ENCODE data around the gene TTC7B.

TTC7B gene

GRCh38 chr14:90522571-90523191, 293.5 kb downstream of the TTC7B start:
- H3K9me3 ChIP-seq (ENCODE audit: control insufficient read depth, low read length) = no peaks in the 10 kb centered on the region
- no peak overlapping the region for H3K4me3 ChIP-seq (ENCODE audit: insufficient read depth, low read depth, low read length)
- H3K36me3 ChIP-seq (ENCODE audit: control insufficient read depth, insufficient read depth, low read length) = no peaks in the 10 kb centered on the region
- 77 to 78% methylated on average over 21 of the region's 21 CpGs for WGBS, 2 experiments
- no peaks in the 10 kb centered on the region for H3K27me3 ChIP-seq (ENCODE audit: control insufficient read depth, insufficient read depth, low read length, poor library complexity, severe bottlenecking)
- H3K4me1 ChIP-seq (ENCODE audit: control insufficient read depth, insufficient read depth, low read length) = peaks cover 8% of the 10 kb centered on the region
- no peak overlapping the region for H3K27ac ChIP-seq (ENCODE audit: insufficient read depth, low read depth, low read length, poor library complexity, severe bottlenecking)

DNA sequence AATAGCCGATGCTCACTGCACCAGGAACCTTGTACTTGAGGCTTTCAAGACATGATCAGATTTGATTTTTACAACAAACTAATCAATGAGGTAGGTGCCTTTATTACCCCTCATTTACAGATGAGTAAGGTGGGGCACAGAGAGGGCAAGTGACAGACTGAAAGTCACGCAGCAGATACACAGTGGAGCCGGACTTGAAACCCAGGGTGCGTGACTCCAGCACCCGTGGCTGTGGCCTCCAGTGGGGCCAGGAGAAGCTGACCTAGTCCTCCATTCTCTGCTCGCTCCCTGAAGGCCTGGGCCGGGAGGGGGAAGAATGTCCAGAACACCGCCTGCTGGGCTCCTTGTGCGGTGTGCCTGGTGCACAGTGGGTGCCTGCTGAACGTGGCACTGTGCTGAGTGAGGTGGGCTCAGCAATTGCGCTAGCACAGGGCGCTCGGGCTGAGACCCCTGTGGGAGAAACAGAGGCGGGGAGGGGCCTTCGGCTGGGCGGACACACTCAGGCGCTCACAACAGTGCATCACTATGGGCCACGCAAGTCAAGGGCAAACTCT, 294.2 kb downstream of the TTC7B start:
- H3K27ac ChIP-seq (ENCODE audit: insufficient read depth, low read depth, low read length, poor library complexity, severe bottlenecking) = no peak overlapping the region
- peaks cover 10% of the 10 kb centered on the region for H3K4me1 ChIP-seq (ENCODE audit: control insufficient read depth, insufficient read depth, low read length)
- no peaks in the 10 kb centered on the region for H3K9me3 ChIP-seq (ENCODE audit: control insufficient read depth, low read length)
- WGBS, 2 experiments = 95% methylated on average over 18 of the region's 18 CpGs
- H3K27me3 ChIP-seq (ENCODE audit: control insufficient read depth, insufficient read depth, low read length, poor library complexity, severe bottlenecking) = no peaks in the 10 kb centered on the region
- H3K36me3 ChIP-seq (ENCODE audit: control insufficient read depth, insufficient read depth, low read length) = no peaks in the 10 kb centered on the region
- H3K4me3 ChIP-seq (ENCODE audit: insufficient read depth, low read depth, low read length) = no peak overlapping the region

GRCh38 chr14:90521084-90521929, 294.9 kb downstream of the TTC7B start:
- 89 to 90% methylated on average over 16 of the region's 16 CpGs for WGBS, 2 experiments

DNA sequence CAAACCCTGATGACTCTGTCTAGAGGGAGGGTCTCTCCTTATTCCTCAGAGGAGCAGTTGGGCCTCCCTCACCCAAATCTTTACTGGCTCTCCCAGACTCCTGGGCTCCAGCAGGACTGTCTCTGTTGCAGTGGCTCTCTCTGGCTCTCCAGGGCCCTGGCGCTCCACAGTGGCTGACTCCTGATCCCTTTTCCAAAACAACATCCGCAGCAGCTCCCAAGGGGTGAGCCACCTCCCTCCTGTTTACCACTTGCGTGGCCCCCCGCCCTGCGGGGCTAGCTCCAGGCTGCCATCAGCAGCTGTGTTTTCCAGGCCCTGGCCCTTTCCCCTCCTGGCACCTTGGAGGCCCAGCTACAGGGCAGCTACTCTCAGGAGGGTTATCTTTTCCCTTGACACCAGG, 295.9 kb downstream of the TTC7B start:
- Histone ChIP-seq H3K36me3 (ENCODE audit: control insufficient read depth, insufficient read depth, low read length) (no peaks in the 10 kb centered on the region), H3K4me3 (ENCODE audit: insufficient read depth, low read depth, low read length) (no peak overlapping the region), H3K27me3 (ENCODE audit: control insufficient read depth, insufficient read depth, low read length, poor library complexity, severe bottlenecking) (no peaks in the 10 kb centered on the region), H3K4me1 (ENCODE audit: control insufficient read depth, insufficient read depth, low read length) (peaks cover 15% of the 10 kb centered on the region), H3K27ac (ENCODE audit: insufficient read depth, low read depth, low read length, poor library complexity, severe bottlenecking) (no peak overlapping the region), H3K9me3 (ENCODE audit: control insufficient read depth, low read length) (no peaks in the 10 kb centered on the region)
- 96 to 97% methylated on average over 5 of the region's 5 CpGs for WGBS, 2 experiments

More at GRCh38 chr14:90521084-90521929, 294.9 kb downstream of the TTC7B start:
- no peaks in the 10 kb centered on the region for H3K36me3 ChIP-seq (ENCODE audit: control insufficient read depth, insufficient read depth, low read length)
- H3K9me3 ChIP-seq (ENCODE audit: control insufficient read depth, low read length) = no peaks in the 10 kb centered on the region
- H3K27me3 ChIP-seq (ENCODE audit: control insufficient read depth, insufficient read depth, low read length, poor library complexity, severe bottlenecking) = no peaks in the 10 kb centered on the region
- no peak overlapping the region for H3K4me3 ChIP-seq (ENCODE audit: insufficient read depth, low read depth, low read length)
- peaks cover 15% of the 10 kb centered on the region for H3K4me1 ChIP-seq (ENCODE audit: control insufficient read depth, insufficient read depth, low read length)
- no peak overlapping the region for H3K27ac ChIP-seq (ENCODE audit: insufficient read depth, low read depth, low read length, poor library complexity, severe bottlenecking)

DNA sequence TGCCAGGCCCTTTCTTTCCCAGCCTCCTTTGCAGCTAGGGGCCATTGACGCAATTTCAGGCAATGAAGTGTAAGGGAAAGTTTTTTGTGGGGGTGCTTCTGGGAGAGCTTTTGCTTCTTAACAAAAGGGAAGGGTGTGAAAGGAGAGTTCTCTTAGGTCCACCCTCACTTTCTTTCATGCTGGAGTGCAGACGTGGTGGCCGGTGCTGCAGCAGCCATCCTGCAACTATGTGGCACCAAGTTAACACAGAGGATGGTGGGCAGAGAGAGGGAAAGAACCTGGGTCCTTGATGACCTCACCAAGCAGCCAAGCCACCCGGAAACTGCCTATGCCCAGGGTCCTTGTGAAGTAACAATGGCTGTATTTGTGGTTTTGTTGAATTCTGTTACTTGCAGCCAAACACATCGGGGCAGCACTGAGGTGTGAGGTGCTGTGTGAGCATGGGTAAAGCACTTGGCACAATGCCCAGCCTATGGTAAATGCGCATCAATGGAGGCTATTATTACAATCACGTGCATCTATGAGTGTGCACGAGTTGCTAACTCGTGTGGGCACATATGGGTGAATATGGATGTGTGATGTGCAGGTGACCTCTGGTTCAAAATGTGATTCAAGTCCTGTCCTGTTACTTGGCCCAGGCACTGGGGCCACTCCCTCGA, 296.8 kb downstream of the TTC7B start:
- Histone ChIP-seq H3K27me3 (ENCODE audit: control insufficient read depth, insufficient read depth, low read length, poor library complexity, severe bottlenecking) (no peaks in the 10 kb centered on the region), H3K4me3 (ENCODE audit: insufficient read depth, low read depth, low read length) (no peak overlapping the region), H3K27ac (ENCODE audit: insufficient read depth, low read depth, low read length, poor library complexity, severe bottlenecking) (no peak overlapping the region), H3K4me1 (ENCODE audit: control insufficient read depth, insufficient read depth, low read length) (peaks cover 15% of the 10 kb centered on the region), H3K9me3 (ENCODE audit: control insufficient read depth, low read length) (no peaks in the 10 kb centered on the region), H3K36me3 (ENCODE audit: control insufficient read depth, insufficient read depth, low read length) (no peaks in the 10 kb centered on the region)
- WGBS, 2 experiments = 93 to 96% methylated on average over 10 of the region's 10 CpGs

- 72% methylated on average over 5 of the region's 5 CpGs for WGBS, 2 experiments
- Histone ChIP-seq H3K27me3 (ENCODE audit: control insufficient read depth, insufficient read depth, low read length, poor library complexity, severe bottlenecking) (no peaks in the 10 kb centered on the region), H3K4me1 (ENCODE audit: control insufficient read depth, insufficient read depth, low read length) (peaks cover 15% of the 10 kb centered on the region), H3K36me3 (ENCODE audit: control insufficient read depth, insufficient read depth, low read length) (no peaks in the 10 kb centered on the region), H3K9me3 (ENCODE audit: control insufficient read depth, low read length) (no peaks in the 10 kb centered on the region), H3K4me3 (ENCODE audit: insufficient read depth, low read depth, low read length) (no peak overlapping the region), H3K27ac (ENCODE audit: insufficient read depth, low read depth, low read length, poor library complexity, severe bottlenecking) (no peak overlapping the region)
Measured at GRCh38 chr14:90518941-90519256, 297.3 kb downstream of the TTC7B start.

DNA sequence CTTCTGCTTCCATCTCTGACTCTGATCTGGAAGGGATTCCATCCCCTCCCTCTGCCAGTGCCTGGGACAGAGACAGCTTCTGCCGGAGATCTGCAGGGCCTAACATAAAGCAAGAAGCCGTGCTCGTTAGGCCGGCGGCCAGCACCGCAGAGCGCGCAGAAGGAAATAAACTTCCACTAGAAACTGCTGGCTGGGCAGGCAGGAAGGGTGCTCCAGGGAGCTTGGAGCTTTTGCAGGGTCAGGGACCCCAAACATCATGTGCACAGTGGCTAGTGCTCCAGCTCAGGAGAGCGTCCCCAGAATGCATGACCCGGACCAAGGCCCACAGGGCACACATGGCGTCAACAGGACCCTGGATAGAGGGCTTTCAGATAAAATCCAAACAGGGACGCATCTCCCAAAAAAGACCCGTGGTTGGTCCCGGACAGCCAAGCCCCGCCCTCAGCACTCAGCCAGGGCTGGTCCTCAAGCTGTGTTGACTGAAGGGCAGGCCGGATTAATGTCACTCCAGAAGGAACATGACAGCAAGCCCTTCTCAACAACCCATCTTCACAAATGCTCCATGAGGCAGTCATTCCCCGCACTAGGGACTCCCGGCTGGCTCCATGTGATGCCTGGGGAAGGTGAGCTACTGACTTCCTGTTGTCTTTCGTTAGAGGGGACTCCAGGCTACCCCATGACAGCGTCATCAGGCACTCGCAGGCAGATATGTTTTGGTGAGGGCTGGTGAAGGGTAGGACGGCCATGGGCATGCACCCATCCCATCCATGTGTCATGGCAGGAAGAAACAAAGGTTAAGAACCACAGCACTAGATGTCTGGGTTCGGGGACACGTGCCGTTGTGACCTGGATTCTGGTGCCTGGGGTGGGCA, 297.9 kb downstream of the TTC7B start:
- Histone ChIP-seq H3K9me3 (ENCODE audit: control insufficient read depth, low read length) (no peaks in the 10 kb centered on the region), H3K4me1 (ENCODE audit: control insufficient read depth, insufficient read depth, low read length) (peaks cover 21% of the 10 kb centered on the region), H3K4me3 (ENCODE audit: insufficient read depth, low read depth, low read length) (no peak overlapping the region), H3K36me3 (ENCODE audit: control insufficient read depth, insufficient read depth, low read length) (no peaks in the 10 kb centered on the region), H3K27me3 (ENCODE audit: control insufficient read depth, insufficient read depth, low read length, poor library complexity, severe bottlenecking) (no peaks in the 10 kb centered on the region), H3K27ac (ENCODE audit: insufficient read depth, low read depth, low read length, poor library complexity, severe bottlenecking) (no peak overlapping the region)
- WGBS, 2 experiments = 88% methylated on average over 25 of the region's 25 CpGs

- Histone ChIP-seq H3K9me3 (ENCODE audit: control insufficient read depth, low read length) (no peaks in the 10 kb centered on the region), H3K27me3 (ENCODE audit: control insufficient read depth, insufficient read depth, low read length, poor library complexity, severe bottlenecking) (no peaks in the 10 kb centered on the region), H3K4me3 (ENCODE audit: insufficient read depth, low read depth, low read length) (no peak overlapping the region), H3K4me1 (ENCODE audit: control insufficient read depth, insufficient read depth, low read length) (peaks cover 32% of the 10 kb centered on the region), H3K27ac (ENCODE audit: insufficient read depth, low read depth, low read length, poor library complexity, severe bottlenecking) (no peak overlapping the region), H3K36me3 (ENCODE audit: control insufficient read depth, insufficient read depth, low read length) (no peaks in the 10 kb centered on the region)
- 72 to 73% methylated on average over 15 of the region's 15 CpGs for WGBS, 2 experiments
Measured at GRCh38 chr14:90517076-90517841, 299.0 kb downstream of the TTC7B start.

GRCh38 chr14:90514566-90514965, 301.7 kb downstream of the TTC7B start:
- Histone ChIP-seq H3K36me3 (ENCODE audit: control insufficient read depth, insufficient read depth, low read length) (no peaks in the 10 kb centered on the region), H3K4me1 (ENCODE audit: control insufficient read depth, insufficient read depth, low read length) (peaks cover 42% of the 10 kb centered on the region), H3K27me3 (ENCODE audit: control insufficient read depth, insufficient read depth, low read length, poor library complexity, severe bottlenecking) (no peaks in the 10 kb centered on the region), H3K4me3 (ENCODE audit: insufficient read depth, low read depth, low read length) (no peak overlapping the region), H3K27ac (ENCODE audit: insufficient read depth, low read depth, low read length, poor library complexity, severe bottlenecking) (no peak overlapping the region), H3K9me3 (ENCODE audit: control insufficient read depth, low read length) (no peaks in the 10 kb centered on the region)
- 94% methylated on average over 4 of the region's 4 CpGs for WGBS, 2 experiments
